Left renal pelvis (tissue), 4 donors: ENCODE results near the gene BMX. TPM values are rescaled to one million over a fixed set of nuclear protein-coding genes. Genes with fewer than 3 reads are reported as not detected.

Experiments used
- DNase-seq, 4 donors: peaks; one replicate each; pipeline ENCODE4 v3.0.0-alpha.2; 2013; ENCODE audit warnings: low read depth in 4 of 4, low spot score in 3 of 4
- polyA plus RNA-seq, 4 donors: library from polyadenylated mRNA; unstranded; fragments of 120-200 nt; gene quantifications; one replicate each; pipeline ENCODE4 v1.2.1, GENCODE V29; 2013; ENCODE audit not compliant: insufficient read length in 4 of 4

The BMX gene
- under 1 TPM; 0.27 to 0.75 (median 0.49) TPM for polyA plus RNA-seq

DNA sequence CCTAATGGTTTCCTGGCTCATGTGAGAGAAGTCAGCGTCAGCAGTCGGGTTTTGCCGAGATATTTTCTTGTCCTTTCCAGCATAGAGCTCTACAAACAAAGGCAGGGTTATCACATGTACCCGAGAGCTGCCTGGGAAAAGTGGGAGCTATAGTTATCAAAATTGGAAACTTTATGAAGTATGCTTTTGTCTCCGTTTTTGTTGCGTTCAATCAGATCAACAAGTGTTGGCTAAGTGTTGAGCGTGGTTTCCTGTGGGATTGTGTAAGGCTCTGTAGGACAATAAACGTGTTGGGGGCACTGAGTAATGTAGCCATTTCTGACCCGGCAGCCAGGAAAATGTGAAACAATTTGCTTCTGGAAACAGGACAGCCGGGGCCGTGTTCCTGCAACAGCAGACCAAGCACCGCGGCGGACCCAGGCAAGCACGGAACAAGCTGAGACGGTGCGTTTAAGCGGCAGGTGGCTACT is at the start of gene BMX:
Gene BMX, plus strand, starts transcription at position 311 of the 470 bp plus-strand sequence. CDS start 7,547 bp downstream, outside the sequence.
- no peak for DNase-seq

GRCh38 chrX:15451913-15452312 is 48.7 kb upstream of the BMX start:
- DNase-seq, result no peak

GRCh38 chrX:15464704-15465103 is 35.9 kb upstream of the BMX start:
- no peak for DNase-seq

DNA sequence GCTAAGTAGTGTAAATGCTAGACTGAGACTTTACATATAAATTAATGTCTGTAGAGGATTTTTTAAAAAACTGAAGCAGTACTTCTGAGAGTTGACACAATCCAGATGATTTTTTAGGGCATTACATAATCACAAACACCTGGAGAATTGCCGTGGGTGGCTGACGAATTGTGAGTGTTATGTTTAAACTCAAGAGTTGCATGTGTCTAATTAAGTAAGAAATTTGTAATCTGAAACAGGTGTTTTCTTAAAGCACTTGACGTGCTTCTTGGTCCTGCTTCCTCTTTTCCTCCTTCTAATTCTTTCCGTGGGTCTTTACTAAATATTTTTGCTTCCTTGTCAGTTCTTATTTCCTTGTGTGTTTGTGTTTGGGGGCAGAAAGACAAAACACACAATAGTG is 35.3 kb upstream of the BMX start:
- no peak for DNase-seq

GRCh38 chrX:15465896-15466651 is 34.5 kb upstream of the BMX start:
- DNase-seq, result no peak

DNA sequence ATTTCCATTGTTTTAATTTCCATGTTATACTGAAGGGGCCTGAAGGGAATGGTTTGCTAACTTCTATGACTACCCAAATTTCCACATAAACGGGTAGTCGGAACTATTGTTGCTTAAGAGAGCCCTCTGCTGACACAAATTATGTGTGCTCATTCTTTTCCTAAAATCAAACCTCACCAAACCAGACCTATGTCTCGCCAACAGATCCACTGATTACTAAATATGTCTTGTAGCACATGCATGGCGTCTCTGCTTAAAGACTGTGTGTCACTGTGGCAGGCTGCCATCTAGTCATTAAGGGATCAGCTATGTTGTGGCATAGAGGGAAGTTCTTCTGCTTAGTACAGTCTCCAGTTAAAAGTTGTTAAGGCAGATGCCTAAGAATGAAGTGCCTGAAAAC is 32.6 kb upstream of the BMX start:
- DNase-seq, result no peak

DNA sequence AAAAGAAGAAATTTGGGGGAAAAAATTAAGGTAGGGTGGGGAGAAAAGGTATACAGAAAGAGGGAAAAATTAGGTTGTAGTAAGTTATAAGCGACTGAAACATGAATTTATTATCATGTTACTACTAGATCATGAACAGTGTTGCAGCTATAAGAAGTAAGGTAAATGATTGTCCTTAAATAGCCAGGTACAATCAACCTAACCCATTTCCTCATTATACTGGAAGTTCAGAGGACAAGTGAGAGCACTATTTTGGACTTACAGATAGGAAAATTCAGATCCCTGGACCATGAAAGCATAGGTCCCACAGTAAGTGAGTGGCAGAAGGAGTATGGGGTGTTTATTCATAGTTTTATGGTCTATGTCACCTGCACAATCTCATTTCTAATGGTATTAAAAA is 31.0 kb upstream of the BMX start:
- DNase-seq, result no peak

DNA sequence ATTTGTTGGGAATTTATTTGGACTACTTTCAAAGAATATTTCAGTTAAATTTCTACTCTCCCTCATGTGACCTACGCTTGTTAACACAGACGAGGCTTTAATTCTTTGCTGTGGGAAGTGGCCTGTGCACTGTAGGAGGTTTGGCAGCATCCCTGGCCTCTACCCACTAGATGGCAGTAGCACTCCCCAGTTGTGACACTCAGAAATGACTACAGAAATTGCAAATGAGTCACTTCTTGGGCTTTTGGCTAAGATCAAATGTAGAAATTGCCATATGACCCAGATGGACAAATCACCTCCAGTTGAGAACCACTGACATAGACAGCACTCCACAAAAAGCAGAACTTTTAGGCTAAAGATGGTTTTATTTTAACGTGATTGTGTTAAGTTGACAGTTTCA is 29.6 kb upstream of the BMX start:
- peak in 1 of 4 donors; percentile 27 for DNase-seq

GRCh38 chrX:15472531-15472930 is 28.1 kb upstream of the BMX start:
- DNase-seq, result no peak

GRCh38 chrX:15474028-15474427 is 26.6 kb upstream of the BMX start:
- DNase-seq, result no peak

- no peak for DNase-seq
Measured at GRCh38 chrX:15475021-15475420, 25.6 kb upstream of the BMX start.

DNA sequence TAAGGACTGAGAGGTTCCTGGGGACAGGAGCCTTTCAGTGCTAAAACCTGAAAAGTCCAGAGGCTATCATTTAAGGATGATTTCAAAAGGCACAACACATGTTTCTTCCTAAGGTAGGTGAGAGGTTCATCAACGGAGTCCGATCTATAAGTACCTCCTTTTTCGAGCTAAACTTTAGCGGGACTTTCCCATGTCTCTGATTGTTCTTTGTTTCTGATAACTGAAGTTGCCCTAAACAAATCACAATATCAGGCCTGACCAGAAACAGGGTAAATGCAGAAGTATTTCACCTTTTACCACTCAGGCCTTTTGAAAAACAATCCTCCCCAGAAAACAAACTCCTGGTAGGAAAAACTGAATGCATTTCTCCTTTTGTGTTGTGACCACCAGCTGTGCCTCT is 25.1 kb upstream of the BMX start:
- DNase-seq, result no peak

DNA sequence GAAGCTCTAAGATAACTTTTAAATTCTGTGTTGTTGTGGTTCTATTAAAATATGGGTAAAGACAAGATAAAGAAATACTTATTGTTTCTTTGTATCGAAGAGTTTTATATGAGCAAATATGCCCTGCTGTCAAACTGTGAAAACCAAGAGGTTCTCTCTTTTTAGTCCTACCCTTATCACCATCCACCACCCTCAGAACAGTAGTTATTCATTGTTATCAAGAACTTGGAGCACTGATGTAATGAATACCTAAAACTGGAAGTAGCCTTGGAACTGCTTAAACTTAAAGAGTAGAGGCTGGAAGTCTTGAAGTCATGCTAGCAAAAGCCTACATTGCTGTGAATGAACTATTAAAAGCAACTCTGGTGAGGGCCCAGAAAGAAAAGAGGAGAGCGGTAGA is 16.7 kb upstream of the BMX start:
- DNase-seq, result no peak

GRCh38 chrX:15492469-15492868 is 8.1 kb upstream of the BMX start:
- DNase-seq, result no peak

DNA sequence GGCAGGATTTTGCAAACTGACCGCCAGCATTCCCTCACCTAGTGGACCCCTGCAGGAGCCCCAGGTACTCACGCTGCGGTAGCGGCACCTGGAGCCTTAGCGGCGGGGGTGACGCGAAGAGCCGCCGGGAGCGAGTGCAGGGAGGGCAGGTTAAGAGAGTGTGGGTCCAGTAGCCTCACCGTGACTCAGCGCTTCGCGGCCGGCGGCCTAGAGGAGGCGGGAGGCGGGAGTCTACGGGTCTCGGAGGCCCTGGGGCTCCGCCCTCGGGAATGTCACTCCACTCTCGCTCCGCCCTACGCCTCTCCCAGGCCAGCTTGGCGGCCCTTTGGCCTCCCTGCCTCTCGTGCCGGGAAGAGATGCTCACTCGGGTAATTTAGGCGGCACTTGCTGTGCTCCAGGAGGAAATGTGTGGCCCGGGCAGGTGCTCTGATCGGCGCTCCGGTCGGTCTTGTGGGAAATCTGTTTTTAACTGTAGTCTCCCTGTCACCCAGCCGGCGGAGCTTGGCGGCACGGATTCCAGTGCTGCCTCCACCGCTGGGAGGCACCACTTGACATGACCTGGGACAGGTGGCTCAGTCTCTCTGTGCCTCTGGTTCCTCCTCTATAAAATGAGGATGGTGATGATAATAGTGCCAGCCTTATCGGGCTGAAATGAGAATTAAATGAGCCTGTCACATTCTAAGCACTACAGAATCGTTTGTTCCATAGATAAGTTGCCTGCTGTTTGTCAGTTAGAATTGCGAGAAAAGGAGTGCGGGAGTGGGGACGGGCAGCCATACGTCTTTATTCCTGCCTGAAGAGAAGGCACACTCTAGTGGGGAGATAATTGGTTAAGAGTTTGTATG is 7.3 kb upstream of the BMX start, which contains the start of gene PIR:
Gene PIR, minus strand, starts transcription at position 216 of the 845 bp plus-strand sequence. CDS start 2,076 bp downstream, outside the sequence.
- DNase-seq, result peak in 3 of 4 donors; percentile 24 to 46 (median 37)

- no peak for DNase-seq
Measured at GRCh38 chrX:15495801-15496200, 4.8 kb upstream of the BMX start.

DNA sequence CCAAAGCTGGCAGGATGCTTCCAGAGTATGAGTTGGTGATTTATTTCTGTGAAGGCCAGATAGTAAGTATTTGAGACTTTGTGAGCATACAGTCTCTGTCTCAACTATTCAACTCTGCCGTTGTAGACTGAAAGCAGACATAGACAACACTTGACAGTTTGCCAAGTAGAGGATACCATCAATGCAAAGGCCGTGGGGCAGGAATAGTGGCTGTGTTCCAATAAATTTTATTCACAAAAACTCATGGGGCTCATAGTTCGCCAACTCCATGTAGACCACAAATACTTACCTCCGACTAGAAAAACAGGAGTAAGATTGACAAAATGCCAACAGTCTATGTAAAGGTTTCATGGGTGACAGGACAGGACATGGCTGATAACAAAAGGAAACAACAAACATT is 3.8 kb upstream of the BMX start:
- DNase-seq, result no peak

DNA sequence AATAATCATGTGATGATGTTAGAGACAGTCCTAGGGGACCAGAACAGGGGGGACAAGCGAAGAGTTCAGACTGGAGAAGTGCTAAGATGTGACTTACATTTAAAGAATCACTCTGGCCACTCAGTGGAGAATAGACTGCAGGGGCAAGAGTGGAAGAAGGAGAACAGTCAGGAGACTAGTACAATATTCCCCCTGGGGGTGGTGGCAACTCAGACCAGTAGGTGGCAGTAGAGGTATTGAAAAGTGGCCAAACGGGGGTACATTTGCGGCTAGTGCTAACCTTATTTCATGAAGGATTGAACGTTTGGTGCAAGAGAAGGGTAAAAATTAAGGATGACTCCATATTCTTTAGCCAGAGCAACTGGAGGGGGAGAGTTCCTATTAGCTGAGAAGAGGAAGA is 2.7 kb upstream of the BMX start:
- DNase-seq, result no peak

DNA sequence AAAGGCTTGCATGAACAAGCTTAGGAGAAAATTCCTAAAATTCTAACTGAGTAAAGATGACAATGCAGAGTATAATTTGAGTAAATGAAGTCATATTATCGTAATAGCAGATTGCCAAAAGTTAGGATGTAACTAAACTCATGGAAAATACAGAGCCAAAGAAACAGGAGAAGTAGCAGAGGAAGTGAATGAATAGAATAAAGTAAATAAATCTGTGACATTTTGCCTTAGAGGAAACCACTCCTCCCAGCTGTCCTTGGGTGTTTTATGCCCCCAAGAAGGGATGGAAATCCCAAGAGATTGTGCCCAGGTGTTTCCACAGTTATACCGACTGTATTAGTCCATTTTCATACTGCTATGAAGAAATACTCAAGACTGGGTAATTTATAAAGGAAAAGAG is 1.9 kb upstream of the BMX start:
- no peak for DNase-seq

- DNase-seq, result no peak
Measured at GRCh38 chrX:15499976-15500375, 631 bp upstream of the BMX start.

DNA sequence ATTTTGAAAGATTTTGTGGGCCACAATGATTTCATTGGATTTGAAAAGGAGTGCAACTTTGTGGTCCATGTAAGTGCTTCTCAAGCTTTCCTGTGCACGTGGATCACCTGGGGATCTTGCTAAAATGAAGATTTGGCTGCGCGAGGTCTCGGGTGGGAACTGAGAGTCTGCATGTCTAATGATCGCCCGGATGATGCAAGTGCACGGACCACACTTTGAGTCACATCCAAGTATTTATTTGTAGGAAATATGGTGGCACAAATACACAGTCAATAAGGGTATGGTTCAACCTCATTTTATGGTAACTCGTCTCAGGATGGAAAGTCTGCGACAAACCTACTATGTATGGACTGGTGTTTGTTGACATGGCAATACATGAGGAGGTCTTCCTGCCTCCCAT is 899 bp downstream of the BMX start:
- no peak for DNase-seq

GRCh38 chrX:15504661-15505060 is 4.1 kb downstream of the BMX start:
- no peak for DNase-seq
